ENCODE data around the gene LBP.

- no peak for TF ChIP-seq MYC (IDR thresholded peaks at IDR 0.05; ENCODE audit: low read depth, low read length)
- TF ChIP-seq, protein P1, sequence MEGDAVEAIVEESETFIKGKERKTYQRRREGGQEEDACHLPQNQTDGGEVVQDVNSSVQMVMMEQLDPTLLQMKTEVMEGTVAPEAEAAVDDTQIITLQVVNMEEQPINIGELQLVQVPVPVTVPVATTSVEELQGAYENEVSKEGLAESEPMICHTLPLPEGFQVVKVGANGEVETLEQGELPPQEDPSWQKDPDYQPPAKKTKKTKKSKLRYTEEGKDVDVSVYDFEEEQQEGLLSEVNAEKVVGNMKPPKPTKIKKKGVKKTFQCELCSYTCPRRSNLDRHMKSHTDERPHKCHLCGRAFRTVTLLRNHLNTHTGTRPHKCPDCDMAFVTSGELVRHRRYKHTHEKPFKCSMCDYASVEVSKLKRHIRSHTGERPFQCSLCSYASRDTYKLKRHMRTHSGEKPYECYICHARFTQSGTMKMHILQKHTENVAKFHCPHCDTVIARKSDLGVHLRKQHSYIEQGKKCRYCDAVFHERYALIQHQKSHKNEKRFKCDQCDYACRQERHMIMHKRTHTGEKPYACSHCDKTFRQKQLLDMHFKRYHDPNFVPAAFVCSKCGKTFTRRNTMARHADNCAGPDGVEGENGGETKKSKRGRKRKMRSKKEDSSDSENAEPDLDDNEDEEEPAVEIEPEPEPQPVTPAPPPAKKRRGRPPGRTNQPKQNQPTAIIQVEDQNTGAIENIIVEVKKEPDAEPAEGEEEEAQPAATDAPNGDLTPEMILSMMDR (IDR thresholded peaks at IDR 0.05; ENCODE audit: low read depth, low read length) = no peak
- no peak for TF ChIP-seq POLR2A (IDR thresholded peaks at IDR 0.05; ENCODE audit: extremely low read depth, insufficient read length)
Measured at GRCh38 chr20:38301309-38301708, 45.0 kb upstream of the LBP start.
